ENCODE data around the gene CDCA4. TPM values are rescaled to one million over a fixed set of nuclear protein-coding genes. Genes with fewer than 3 reads are reported as not detected.
"Not testable (repeated sequence)": the region's sequence is repeated elsewhere in the genome, so short reads cannot be mapped to it uniquely, and the experiment has no call there.

Gene CDCA4
- total RNA-seq, 1 donor from 2014 or later: 29.7 TPM

- H3K27ac Mint-ChIP-seq: no peak overlapping the region
- H3K27me3 Mint-ChIP-seq: peaks cover 29% of the 10 kb centered on the region
- no peak overlapping the region for H3K4me3 Mint-ChIP-seq
- no peaks in the 10 kb centered on the region for H3K36me3 Mint-ChIP-seq
- DNase-seq (ENCODE audit: extremely low spot score, unreplicated experiment): no peak
- no peak for TF ChIP-seq CTCF (conservative IDR thresholded peaks at IDR 0.05)
- no peaks in the 10 kb centered on the region for H3K4me1 Mint-ChIP-seq (ENCODE audit: unreplicated experiment)
- H3K9me3 Mint-ChIP-seq: no peaks in the 10 kb centered on the region
Measured at GRCh38 chr14:105028251-105028927, 7.5 kb upstream of the CDCA4 start.

- peaks cover 22% of the 10 kb centered on the region for H3K27me3 Mint-ChIP-seq
- H3K4me3 Mint-ChIP-seq; H3K36me3 Mint-ChIP-seq; H3K4me1 Mint-ChIP-seq (ENCODE audit: unreplicated experiment); H3K9me3 Mint-ChIP-seq; H3K27ac Mint-ChIP-seq; DNase-seq (ENCODE audit: extremely low spot score, unreplicated experiment): not testable (repeated sequence)
Measured at GRCh38 chr14:105027718-105028117, 6.8 kb upstream of the CDCA4 start.

- Mint-ChIP-seq H3K36me3 (no peaks in the 10 kb centered on the region), H3K9me3 (no peaks in the 10 kb centered on the region), H3K27me3 (peaks cover 17% of the 10 kb centered on the region), H3K4me3 (no peak overlapping the region), H3K27ac (no peak overlapping the region), H3K4me1 (ENCODE audit: unreplicated experiment) (peaks cover under 1% of the 10 kb centered on the region)
- DNase-seq (ENCODE audit: extremely low spot score, unreplicated experiment): no peak
- TF ChIP-seq CTCF (conservative IDR thresholded peaks at IDR 0.05): no peak
Measured at GRCh38 chr14:105026802-105027563, 6.1 kb upstream of the CDCA4 start.

GRCh38 chr14:105026033-105026785 is 5.3 kb upstream of the CDCA4 start:
- Mint-ChIP-seq H3K27ac (no peak overlapping the region), H3K36me3 (no peaks in the 10 kb centered on the region), H3K4me1 (ENCODE audit: unreplicated experiment) (peaks cover 6% of the 10 kb centered on the region), H3K27me3 (peaks cover 14% of the 10 kb centered on the region), H3K4me3 (no peak overlapping the region), H3K9me3 (no peaks in the 10 kb centered on the region)
- DNase-seq (ENCODE audit: extremely low spot score, unreplicated experiment): no peak
- TF ChIP-seq CTCF (conservative IDR thresholded peaks at IDR 0.05): no peak

- H3K27me3 Mint-ChIP-seq: peaks cover 8% of the 10 kb centered on the region
Measured at GRCh38 chr14:105025429-105025828, 4.5 kb upstream of the CDCA4 start.

More at GRCh38 chr14:105025429-105025828, 4.5 kb upstream of the CDCA4 start:
- H3K9me3 Mint-ChIP-seq: no peaks in the 10 kb centered on the region
- DNase-seq (ENCODE audit: extremely low spot score, unreplicated experiment): no peak
- H3K36me3 Mint-ChIP-seq: no peaks in the 10 kb centered on the region
- no peak overlapping the region for H3K4me3 Mint-ChIP-seq
- no peak overlapping the region for H3K27ac Mint-ChIP-seq
- peaks cover 6% of the 10 kb centered on the region for H3K4me1 Mint-ChIP-seq (ENCODE audit: unreplicated experiment)
- no peak for TF ChIP-seq CTCF (conservative IDR thresholded peaks at IDR 0.05)
